Measurements from ENCODE around the gene AFAP1. TPM values are rescaled to one million over a fixed set of nuclear protein-coding genes. Genes with fewer than 3 reads are reported as not detected.

The AFAP1 gene
- total RNA-seq, 1 experiment from 2014 or later, result 23.6 TPM

DNA sequence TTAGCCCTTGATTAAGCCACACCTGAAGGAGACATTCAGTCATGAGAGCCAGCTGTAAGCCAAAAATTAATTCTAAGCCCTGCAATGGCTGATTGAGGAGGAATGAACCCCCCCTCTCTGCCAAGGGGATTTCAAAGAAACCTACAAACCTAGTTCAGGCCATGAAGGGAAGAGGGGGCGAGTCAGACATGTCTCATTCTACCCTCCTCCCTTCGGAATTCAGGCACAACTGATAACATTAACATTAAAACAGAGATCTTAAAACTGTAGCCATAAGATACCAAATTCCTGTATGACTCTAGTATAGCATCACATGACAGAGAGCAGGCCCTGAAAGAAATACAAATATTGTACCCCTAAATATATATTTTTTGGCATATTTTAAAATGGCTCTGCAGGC lies 40.4 kb upstream of the AFAP1 start:
- no peak for ATAC-seq
- Mint-ChIP-seq H3K27ac (peak overlapping the region; percentile 80), H3K36me3 (peaks cover 6% of the 10 kb centered on the region), H3K4me1 (peaks cover 43% of the 10 kb centered on the region), H3K27me3 (ENCODE audit: low read depth) (no peaks in the 10 kb centered on the region; the same call in 1 of the 2 replicates), H3K9me3 (peaks cover 6% of the 10 kb centered on the region; the same call in 1 of the 2 replicates), H3K4me3 (no peak overlapping the region)
- TF ChIP-seq, protein P1, sequence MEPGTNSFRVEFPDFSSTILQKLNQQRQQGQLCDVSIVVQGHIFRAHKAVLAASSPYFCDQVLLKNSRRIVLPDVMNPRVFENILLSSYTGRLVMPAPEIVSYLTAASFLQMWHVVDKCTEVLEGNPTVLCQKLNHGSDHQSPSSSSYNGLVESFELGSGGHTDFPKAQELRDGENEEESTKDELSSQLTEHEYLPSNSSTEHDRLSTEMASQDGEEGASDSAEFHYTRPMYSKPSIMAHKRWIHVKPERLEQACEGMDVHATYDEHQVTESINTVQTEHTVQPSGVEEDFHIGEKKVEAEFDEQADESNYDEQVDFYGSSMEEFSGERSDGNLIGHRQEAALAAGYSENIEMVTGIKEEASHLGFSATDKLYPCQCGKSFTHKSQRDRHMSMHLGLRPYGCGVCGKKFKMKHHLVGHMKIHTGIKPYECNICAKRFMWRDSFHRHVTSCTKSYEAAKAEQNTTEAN (CRISPR knock-in tag; IDR thresholded peaks at IDR 0.05), result no peak
- TF ChIP-seq, protein P2, sequence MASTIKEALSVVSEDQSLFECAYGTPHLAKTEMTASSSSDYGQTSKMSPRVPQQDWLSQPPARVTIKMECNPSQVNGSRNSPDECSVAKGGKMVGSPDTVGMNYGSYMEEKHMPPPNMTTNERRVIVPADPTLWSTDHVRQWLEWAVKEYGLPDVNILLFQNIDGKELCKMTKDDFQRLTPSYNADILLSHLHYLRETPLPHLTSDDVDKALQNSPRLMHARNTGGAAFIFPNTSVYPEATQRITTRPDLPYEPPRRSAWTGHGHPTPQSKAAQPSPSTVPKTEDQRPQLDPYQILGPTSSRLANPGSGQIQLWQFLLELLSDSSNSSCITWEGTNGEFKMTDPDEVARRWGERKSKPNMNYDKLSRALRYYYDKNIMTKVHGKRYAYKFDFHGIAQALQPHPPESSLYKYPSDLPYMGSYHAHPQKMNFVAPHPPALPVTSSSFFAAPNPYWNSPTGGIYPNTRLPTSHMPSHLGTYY (CRISPR knock-in tag; IDR thresholded peaks at IDR 0.05), result no peak
- TF ChIP-seq, protein P3, sequence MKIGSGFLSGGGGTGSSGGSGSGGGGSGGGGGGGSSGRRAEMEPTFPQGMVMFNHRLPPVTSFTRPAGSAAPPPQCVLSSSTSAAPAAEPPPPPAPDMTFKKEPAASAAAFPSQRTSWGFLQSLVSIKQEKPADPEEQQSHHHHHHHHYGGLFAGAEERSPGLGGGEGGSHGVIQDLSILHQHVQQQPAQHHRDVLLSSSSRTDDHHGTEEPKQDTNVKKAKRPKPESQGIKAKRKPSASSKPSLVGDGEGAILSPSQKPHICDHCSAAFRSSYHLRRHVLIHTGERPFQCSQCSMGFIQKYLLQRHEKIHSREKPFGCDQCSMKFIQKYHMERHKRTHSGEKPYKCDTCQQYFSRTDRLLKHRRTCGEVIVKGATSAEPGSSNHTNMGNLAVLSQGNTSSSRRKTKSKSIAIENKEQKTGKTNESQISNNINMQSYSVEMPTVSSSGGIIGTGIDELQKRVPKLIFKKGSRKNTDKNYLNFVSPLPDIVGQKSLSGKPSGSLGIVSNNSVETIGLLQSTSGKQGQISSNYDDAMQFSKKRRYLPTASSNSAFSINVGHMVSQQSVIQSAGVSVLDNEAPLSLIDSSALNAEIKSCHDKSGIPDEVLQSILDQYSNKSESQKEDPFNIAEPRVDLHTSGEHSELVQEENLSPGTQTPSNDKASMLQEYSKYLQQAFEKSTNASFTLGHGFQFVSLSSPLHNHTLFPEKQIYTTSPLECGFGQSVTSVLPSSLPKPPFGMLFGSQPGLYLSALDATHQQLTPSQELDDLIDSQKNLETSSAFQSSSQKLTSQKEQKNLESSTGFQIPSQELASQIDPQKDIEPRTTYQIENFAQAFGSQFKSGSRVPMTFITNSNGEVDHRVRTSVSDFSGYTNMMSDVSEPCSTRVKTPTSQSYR (CRISPR knock-in tag; IDR thresholded peaks at IDR 0.05), result no peak
- TF ChIP-seq OVOL2 (CRISPR knock-in tag; IDR thresholded peaks at IDR 0.05; ENCODE audit: borderline replicate concordance) (no peak), HMGA2 (CRISPR knock-in tag; IDR thresholded peaks at IDR 0.05) (no peak), NR3C1 (CRISPR knock-in tag; conservative IDR thresholded peaks at IDR 0.05; ENCODE audit: low read depth) (no peak), ELF4 (CRISPR knock-in tag; IDR thresholded peaks at IDR 0.05; ENCODE audit: low read depth) (no peak)
- ChIA-PET POLR2A (interaction anchor here (0.7 kb wide), 1 partner anchor 347 kb away, joined by 3 read pairs; no protein-coding TSS in a partner anchor), CTCF (interaction anchor here (0.6 to 2.5 kb wide), 6 partner anchors 14 to 218 kb away, joined by 3 to 17 read pairs (median 4); no protein-coding TSS in a partner anchor)
- no peak for DNase-seq (ENCODE audit: low spot score)

DNA sequence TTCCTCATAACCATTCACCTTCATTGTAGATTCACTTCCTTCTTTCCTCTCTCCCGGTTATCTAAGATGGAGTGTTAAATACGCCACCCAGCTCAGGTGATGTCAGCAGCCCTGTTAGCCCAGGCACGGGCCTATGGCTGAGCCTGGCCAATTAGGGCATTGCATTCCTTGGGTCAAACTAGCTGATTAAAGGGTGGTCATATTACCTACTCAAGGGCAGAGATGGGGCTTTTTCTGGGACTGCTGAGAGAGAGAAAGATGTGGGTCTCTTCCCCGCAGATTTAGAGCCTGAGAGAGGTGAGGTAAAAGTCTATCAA lies 39.9 kb upstream of the AFAP1 start:
- peak; percentile 57 for ATAC-seq
- POLR2A ChIA-PET, result interaction anchor here (0.5 to 0.6 kb wide), 2 partner anchors 26 to 48 kb away, joined by 3 read pairs; no protein-coding TSS in a partner anchor
- H3K9me3 Mint-ChIP-seq, result peaks cover 6% of the 10 kb centered on the region; the same call in 1 of the 2 replicates
- no peak for TF ChIP-seq ESRRA (CRISPR knock-in tag; IDR thresholded peaks at IDR 0.05; ENCODE audit: borderline replicate concordance)
- TF ChIP-seq, protein P4, sequence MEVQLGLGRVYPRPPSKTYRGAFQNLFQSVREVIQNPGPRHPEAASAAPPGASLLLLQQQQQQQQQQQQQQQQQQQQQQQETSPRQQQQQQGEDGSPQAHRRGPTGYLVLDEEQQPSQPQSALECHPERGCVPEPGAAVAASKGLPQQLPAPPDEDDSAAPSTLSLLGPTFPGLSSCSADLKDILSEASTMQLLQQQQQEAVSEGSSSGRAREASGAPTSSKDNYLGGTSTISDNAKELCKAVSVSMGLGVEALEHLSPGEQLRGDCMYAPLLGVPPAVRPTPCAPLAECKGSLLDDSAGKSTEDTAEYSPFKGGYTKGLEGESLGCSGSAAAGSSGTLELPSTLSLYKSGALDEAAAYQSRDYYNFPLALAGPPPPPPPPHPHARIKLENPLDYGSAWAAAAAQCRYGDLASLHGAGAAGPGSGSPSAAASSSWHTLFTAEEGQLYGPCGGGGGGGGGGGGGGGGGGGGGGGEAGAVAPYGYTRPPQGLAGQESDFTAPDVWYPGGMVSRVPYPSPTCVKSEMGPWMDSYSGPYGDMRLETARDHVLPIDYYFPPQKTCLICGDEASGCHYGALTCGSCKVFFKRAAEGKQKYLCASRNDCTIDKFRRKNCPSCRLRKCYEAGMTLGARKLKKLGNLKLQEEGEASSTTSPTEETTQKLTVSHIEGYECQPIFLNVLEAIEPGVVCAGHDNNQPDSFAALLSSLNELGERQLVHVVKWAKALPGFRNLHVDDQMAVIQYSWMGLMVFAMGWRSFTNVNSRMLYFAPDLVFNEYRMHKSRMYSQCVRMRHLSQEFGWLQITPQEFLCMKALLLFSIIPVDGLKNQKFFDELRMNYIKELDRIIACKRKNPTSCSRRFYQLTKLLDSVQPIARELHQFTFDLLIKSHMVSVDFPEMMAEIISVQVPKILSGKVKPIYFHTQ (CRISPR knock-in tag; IDR thresholded peaks at IDR 0.05), result no peak
- TF ChIP-seq, protein P5, sequence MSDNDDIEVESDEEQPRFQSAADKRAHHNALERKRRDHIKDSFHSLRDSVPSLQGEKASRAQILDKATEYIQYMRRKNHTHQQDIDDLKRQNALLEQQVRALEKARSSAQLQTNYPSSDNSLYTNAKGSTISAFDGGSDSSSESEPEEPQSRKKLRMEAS (CRISPR knock-in tag; IDR thresholded peaks at IDR 0.05), result no peak
- TF ChIP-seq, protein P6, sequence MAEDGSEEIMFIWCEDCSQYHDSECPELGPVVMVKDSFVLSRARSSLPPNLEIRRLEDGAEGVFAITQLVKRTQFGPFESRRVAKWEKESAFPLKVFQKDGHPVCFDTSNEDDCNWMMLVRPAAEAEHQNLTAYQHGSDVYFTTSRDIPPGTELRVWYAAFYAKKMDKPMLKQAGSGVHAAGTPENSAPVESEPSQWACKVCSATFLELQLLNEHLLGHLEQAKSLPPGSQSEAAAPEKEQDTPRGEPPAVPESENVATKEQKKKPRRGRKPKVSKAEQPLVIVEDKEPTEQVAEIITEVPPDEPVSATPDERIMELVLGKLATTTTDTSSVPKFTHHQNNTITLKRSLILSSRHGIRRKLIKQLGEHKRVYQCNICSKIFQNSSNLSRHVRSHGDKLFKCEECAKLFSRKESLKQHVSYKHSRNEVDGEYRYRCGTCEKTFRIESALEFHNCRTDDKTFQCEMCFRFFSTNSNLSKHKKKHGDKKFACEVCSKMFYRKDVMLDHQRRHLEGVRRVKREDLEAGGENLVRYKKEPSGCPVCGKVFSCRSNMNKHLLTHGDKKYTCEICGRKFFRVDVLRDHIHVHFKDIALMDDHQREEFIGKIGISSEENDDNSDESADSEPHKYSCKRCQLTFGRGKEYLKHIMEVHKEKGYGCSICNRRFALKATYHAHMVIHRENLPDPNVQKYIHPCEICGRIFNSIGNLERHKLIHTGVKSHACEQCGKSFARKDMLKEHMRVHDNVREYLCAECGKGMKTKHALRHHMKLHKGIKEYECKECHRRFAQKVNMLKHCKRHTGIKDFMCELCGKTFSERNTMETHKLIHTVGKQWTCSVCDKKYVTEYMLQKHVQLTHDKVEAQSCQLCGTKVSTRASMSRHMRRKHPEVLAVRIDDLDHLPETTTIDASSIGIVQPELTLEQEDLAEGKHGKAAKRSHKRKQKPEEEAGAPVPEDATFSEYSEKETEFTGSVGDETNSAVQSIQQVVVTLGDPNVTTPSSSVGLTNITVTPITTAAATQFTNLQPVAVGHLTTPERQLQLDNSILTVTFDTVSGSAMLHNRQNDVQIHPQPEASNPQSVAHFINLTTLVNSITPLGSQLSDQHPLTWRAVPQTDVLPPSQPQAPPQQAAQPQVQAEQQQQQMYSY (CRISPR knock-in tag; IDR thresholded peaks at IDR 0.05), result no peak
- no peak for TF ChIP-seq ZNF671 (CRISPR knock-in tag; IDR thresholded peaks at IDR 0.05)
- TF ChIP-seq, protein P7, sequence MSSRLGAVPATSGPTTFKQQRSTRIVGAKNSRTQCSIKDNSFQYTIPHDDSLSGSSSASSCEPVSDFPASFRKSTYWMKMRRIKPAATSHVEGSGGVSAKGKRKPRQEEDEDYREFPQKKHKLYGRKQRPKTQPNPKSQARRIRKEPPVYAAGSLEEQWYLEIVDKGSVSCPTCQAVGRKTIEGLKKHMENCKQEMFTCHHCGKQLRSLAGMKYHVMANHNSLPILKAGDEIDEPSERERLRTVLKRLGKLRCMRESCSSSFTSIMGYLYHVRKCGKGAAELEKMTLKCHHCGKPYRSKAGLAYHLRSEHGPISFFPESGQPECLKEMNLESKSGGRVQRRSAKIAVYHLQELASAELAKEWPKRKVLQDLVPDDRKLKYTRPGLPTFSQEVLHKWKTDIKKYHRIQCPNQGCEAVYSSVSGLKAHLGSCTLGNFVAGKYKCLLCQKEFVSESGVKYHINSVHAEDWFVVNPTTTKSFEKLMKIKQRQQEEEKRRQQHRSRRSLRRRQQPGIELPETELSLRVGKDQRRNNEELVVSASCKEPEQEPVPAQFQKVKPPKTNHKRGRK (CRISPR knock-in tag; IDR thresholded peaks at IDR 0.05; ENCODE audit: borderline replicate concordance), result no peak
- TF ChIP-seq CREM (CRISPR knock-in tag; IDR thresholded peaks at IDR 0.05), result no peak
- TF ChIP-seq, protein P8, sequence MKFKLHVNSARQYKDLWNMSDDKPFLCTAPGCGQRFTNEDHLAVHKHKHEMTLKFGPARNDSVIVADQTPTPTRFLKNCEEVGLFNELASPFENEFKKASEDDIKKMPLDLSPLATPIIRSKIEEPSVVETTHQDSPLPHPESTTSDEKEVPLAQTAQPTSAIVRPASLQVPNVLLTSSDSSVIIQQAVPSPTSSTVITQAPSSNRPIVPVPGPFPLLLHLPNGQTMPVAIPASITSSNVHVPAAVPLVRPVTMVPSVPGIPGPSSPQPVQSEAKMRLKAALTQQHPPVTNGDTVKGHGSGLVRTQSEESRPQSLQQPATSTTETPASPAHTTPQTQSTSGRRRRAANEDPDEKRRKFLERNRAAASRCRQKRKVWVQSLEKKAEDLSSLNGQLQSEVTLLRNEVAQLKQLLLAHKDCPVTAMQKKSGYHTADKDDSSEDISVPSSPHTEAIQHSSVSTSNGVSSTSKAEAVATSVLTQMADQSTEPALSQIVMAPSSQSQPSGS (CRISPR knock-in tag; IDR thresholded peaks at IDR 0.05; ENCODE audit: borderline replicate concordance, low read depth), result no peak
- TF ChIP-seq NFYB (CRISPR knock-in tag; conservative IDR thresholded peaks at IDR 0.05; ENCODE audit: low read depth), result no peak
- no peak for TF ChIP-seq ZBTB21 (CRISPR knock-in tag; IDR thresholded peaks at IDR 0.05; ENCODE audit: borderline replicate concordance)
- no peak for TF ChIP-seq GABPB1 (CRISPR knock-in tag; IDR thresholded peaks at IDR 0.05)
- no peak for TF ChIP-seq OVOL2 (CRISPR knock-in tag; IDR thresholded peaks at IDR 0.05; ENCODE audit: borderline replicate concordance)
- TF ChIP-seq HMGA2 (CRISPR knock-in tag; IDR thresholded peaks at IDR 0.05), result no peak

More for the DNA sequence above, 39.9 kb upstream of the AFAP1 start:
- peak overlapping the region; percentile 80 for H3K27ac Mint-ChIP-seq
- H3K4me1 Mint-ChIP-seq, result peaks cover 43% of the 10 kb centered on the region
- no peaks in the 10 kb centered on the region; the same call in 1 of the 2 replicates for H3K27me3 Mint-ChIP-seq (ENCODE audit: low read depth)
- H3K4me3 Mint-ChIP-seq, result no peak overlapping the region
- CTCF ChIA-PET, result interaction anchor here (0.7 to 2.5 kb wide), 6 partner anchors 12 to 644 kb away, joined by 3 to 17 read pairs (median 4); no protein-coding TSS in a partner anchor
- H3K36me3 Mint-ChIP-seq, result peaks cover 6% of the 10 kb centered on the region
- DNase-seq (ENCODE audit: low spot score), result no peak
